SU-DHL-6 (cell line): ENCODE data around the gene USP17L22.
"Not testable (repeated sequence)": the region's sequence is repeated elsewhere in the genome, so short reads cannot be mapped to it uniquely, and the experiment has no call there.

Experiments used
- CTCF ChIP-seq: fragments of 200-600 bp; sonication (generic); IDR thresholded peaks from one replicate; pipeline ENCODE4 v1.5.1; 2017; ENCODE audit warnings: antibody characterized with exemption, mild to moderate bottlenecking, low read length, moderate library complexity; ENCODE audit not compliant: insufficient read depth, poor library complexity, severe bottlenecking
- EZH2phosphoT487 ChIP-seq: fragments of 200-600 bp; sonication (generic), shearing (Covaris generic); conservative IDR thresholded peaks from 2 replicates; pipeline ENCODE4 v1.6.1; 2018; ENCODE audit warnings: mild to moderate bottlenecking, antibody characterized with exemption, low read length, moderate library complexity, mixed read lengths

DNA sequence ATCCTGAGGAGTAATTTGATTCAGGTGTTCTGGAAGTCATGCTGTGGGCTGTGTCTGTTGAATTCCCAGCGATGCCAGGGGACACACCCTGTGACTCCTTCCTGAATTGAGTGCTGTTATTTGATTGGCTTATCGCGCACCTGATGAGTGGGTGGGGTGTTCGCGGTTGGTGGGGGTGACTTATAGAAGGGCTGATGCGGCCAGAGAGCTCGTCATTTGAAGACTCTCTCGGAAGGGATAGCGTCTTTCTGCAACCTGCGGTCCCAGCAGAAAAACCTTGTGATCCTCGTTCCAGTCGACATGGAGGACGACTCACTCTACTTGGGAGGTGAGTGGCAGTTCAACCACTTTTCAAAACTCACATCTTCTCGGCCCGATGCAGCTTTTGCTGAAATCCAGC, 9.6 kb upstream of the USP17L22 start, which contains the start of gene USP17L20:
- not testable (repeated sequence) for TF ChIP-seq CTCF, EZH2phosphoT487
